ENCODE data around the gene HDLBP.

The HDLBP gene

GRCh38 chr2:241189093-241189855 is 126.2 kb downstream of the HDLBP start:
- H3K27ac ChIP-seq = peak overlapping the region; percentile 65
- TF ChIP-seq ZFX (IDR thresholded peaks at IDR 0.05) (no peak), CTCF (conservative IDR thresholded peaks at IDR 0.05) (no peak)

GRCh38 chr2:241188361-241189092 is 126.9 kb downstream of the HDLBP start, which contains the start of gene ANO7:
Gene ANO7, plus strand, starts transcription at chr2:241188677. Its CDS starts 1,387 bp downstream, at chr2:241190064.
- TF ChIP-seq CTCF (conservative IDR thresholded peaks at IDR 0.05) = no peak
- TF ChIP-seq ZFX (IDR thresholded peaks at IDR 0.05) = no peak
- H3K27ac ChIP-seq = peak within 1 kb of the TSS; percentile 65

GRCh38 chr2:241187918-241188234 is 127.6 kb downstream of the HDLBP start:
- H3K27ac ChIP-seq = peak overlapping the region; percentile 65
- no peak for TF ChIP-seq CTCF (conservative IDR thresholded peaks at IDR 0.05)
- no peak for TF ChIP-seq ZFX (IDR thresholded peaks at IDR 0.05)

GRCh38 chr2:241187101-241187917 is 128.2 kb downstream of the HDLBP start:
- H3K27ac ChIP-seq = peak overlapping the region; percentile 65; the same call in 1 of the 2 replicates
- TF ChIP-seq CTCF (conservative IDR thresholded peaks at IDR 0.05) (no peak), ZFX (IDR thresholded peaks at IDR 0.05) (no peak)

GRCh38 chr2:241185961-241186360 is 129.5 kb downstream of the HDLBP start:
- no peak for TF ChIP-seq ZFX (IDR thresholded peaks at IDR 0.05)
- no peak for TF ChIP-seq CTCF (conservative IDR thresholded peaks at IDR 0.05)

GRCh38 chr2:241184901-241185300 is 130.6 kb downstream of the HDLBP start:
- no peak overlapping the region for H3K27ac ChIP-seq
- no peak for TF ChIP-seq CTCF (conservative IDR thresholded peaks at IDR 0.05)
- TF ChIP-seq ZFX (IDR thresholded peaks at IDR 0.05) = no peak

More at GRCh38 chr2:241185961-241186360, 129.5 kb downstream of the HDLBP start:
- H3K27ac ChIP-seq = no peak overlapping the region

All from C4-2B (cell line).